Lower leg skin (tissue), 3 donors: Measurements from ENCODE around the gene ADAT1.

ENCODE experiments used
- POLR2A ChIP-seq, 2 donors: fragments of 450-650 bp; IDR thresholded peaks; one replicate each; pipeline ENCODE4 v1.6.1; 2016 to 2017; ENCODE audit warnings: antibody characterized with exemption in 2 of 2, mild to moderate bottlenecking in 1 of 2, moderate library complexity in 1 of 2
- TF ChIP-seq, protein P1 (sequence below), 3 donors: fragments of 450-650 bp; IDR thresholded peaks; one replicate each; pipeline ENCODE4 v1.5.1; 2016; ENCODE audit warnings: antibody characterized with exemption in 3 of 3, mild to moderate bottlenecking in 3 of 3, moderate library complexity in 2 of 3

DNA sequence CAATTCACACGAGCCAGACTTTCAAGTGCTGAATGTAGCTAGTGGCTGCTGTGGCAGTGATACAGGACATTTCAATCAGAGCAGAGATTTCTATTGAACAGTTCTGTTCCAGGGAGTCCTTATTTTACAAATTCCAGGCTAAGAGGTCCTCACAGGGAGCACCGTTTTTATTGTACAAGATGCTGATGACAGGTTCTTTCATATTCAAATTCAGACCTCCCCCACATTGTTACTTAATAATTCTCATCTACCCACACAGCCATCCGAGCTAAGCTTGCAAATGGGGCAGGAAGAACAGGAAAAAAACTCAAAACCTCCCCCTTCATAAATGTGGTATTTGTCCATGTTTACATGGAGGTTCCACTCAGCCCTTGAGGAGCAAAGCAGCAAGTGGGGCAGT lies 47.1 kb downstream of the ADAT1 start:
- TF ChIP-seq, protein P1, sequence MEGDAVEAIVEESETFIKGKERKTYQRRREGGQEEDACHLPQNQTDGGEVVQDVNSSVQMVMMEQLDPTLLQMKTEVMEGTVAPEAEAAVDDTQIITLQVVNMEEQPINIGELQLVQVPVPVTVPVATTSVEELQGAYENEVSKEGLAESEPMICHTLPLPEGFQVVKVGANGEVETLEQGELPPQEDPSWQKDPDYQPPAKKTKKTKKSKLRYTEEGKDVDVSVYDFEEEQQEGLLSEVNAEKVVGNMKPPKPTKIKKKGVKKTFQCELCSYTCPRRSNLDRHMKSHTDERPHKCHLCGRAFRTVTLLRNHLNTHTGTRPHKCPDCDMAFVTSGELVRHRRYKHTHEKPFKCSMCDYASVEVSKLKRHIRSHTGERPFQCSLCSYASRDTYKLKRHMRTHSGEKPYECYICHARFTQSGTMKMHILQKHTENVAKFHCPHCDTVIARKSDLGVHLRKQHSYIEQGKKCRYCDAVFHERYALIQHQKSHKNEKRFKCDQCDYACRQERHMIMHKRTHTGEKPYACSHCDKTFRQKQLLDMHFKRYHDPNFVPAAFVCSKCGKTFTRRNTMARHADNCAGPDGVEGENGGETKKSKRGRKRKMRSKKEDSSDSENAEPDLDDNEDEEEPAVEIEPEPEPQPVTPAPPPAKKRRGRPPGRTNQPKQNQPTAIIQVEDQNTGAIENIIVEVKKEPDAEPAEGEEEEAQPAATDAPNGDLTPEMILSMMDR (IDR thresholded peaks at IDR 0.05), result no peak
- no peak for TF ChIP-seq POLR2A (IDR thresholded peaks at IDR 0.05)
